ENCODE results near the gene PALLD.

DNA sequence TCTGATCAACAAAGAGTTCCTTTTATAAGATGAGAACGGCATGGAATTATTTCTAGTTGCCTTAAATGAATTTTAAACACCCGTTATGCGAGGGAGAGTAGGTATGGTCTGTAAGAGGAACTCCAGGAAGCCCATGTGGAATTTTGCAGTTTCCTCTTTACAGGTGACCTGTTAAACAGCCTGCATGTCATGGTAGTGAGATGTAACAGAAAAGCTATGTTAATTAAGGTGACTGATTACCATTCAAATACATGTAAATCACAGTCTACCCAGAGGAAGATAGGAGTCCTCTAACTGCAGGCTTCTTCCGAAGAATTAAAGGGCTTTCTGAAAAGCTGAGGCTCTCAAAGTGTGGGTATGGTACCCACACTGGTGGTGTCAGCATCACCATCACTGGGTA is 349.6 kb downstream of the PALLD start:
- TF ChIP-seq CTCF (IDR thresholded peaks at IDR 0.05; ENCODE audit: low read length): no peak
- TF ChIP-seq EZH2 (optimal IDR thresholded peaks at IDR 0.05; ENCODE audit: low read depth, low read length): no peak
